ENCODE measurements around the gene IQSEC1. TPM values are rescaled to one million over a fixed set of nuclear protein-coding genes. Genes with fewer than 3 reads are reported as not detected.

IQSEC1 gene
- total and polyA plus RNA-seq, 2 of the 8 experiments (the other 6 are each of a cell fraction or from before 2014, with no cell fraction given), result 6.8 to 28.8 TPM

- no peak for TF ChIP-seq EP300 (IDR thresholded peaks at IDR 0.05; ENCODE audit: borderline replicate concordance in 1 of 2, low read depth in 2 of 2, low read length in 2 of 2)
- no peak for TF ChIP-seq SP2 (IDR thresholded peaks at IDR 0.05; ENCODE audit: low read length)
Measured at GRCh38 chr3:13053420-13053819, 19.8 kb downstream of the IQSEC1 start (continued).
